Fibroblast of lung (primary cell): ENCODE results near the gene SH3TC1.

Source experiments
- CTCF ChIP-seq, 2 donors: IDR thresholded peaks in 1 of 2; conservative IDR thresholded peaks in 1 of 2; 1 replicate in 1 of 2; 2 replicates in 1 of 2; pipeline ENCODE4 v1.5.1; 2011 to 2012; ENCODE audit warnings: low read length in 2 of 2, control low read depth in 1 of 2, inconsistent platforms in 1 of 2, low read depth in 1 of 2, mild to moderate bottlenecking in 1 of 2
- EZH2 ChIP-seq: IDR thresholded peaks from 2 replicates; pipeline ENCODE4 v1.5.1; 2012; ENCODE audit warnings: low read length, control low read depth, mild to moderate bottlenecking; ENCODE audit errors: missing control alignments

DNA sequence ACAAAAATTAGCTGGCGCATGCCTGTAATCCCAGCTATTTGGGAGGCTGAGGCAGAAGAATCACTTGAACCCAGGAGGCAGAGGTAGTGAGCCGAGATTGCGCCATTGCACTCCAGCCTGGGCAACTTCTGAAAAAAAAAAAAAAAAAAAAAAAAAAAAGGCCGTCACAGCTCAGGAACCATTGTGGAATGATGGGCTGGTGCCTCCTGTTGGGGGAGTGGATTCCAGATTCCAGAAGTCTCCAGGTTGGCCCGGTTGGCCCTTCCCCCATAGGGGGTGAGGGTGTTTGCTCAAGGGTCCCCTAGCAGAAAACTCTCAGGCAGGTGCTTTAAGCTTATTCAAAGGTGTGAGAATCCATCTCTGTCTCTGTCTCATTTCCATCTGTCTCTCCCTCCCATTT, 11.5 kb downstream of the SH3TC1 start:
- TF ChIP-seq CTCF (conservative IDR thresholded peaks at IDR 0.05 in 1 of 2, IDR thresholded peaks at IDR 0.05 in 1 of 2; ENCODE audit: low read depth in 1 of 2, low read length in 2 of 2) (no peak), EZH2 (no peak)
